Smooth muscle cell (in vitro differentiated cells): ENCODE measurements around the gene BCOR. TPM values are rescaled to one million over a fixed set of nuclear protein-coding genes. Genes with fewer than 3 reads are reported as not detected.
A peak's percentile ranks its signal among the peaks of the same experiment; 100 is the strongest.

Source experiments
- DNase-seq: peaks from one replicate; lab custom pipeline; 2025; ENCODE audit not compliant: unreplicated experiment; lab: John Stamatoyannopoulos, UW
- H2AFZ ChIP-seq: fragments of 200-600 bp; sonication (generic); 2 replicates; pipeline ENCODE4 v1.6.0; 2016; ENCODE audit warnings: antibody characterized with exemption, low read depth, mild to moderate bottlenecking
- H3F3A ChIP-seq: fragments of 200-600 bp; sonication (generic); 2 replicates; pipeline ENCODE4 v1.6.0; 2017; ENCODE audit warnings: antibody characterized with exemption, low read depth
- H3K27ac ChIP-seq: fragments of 200-600 bp; sonication (generic); 2 replicates; pipeline ENCODE4 v1.5.1; 2016; ENCODE audit warnings: low read depth, mild to moderate bottlenecking
- H3K27me3 ChIP-seq: fragments of 200-600 bp; sonication (generic); 2 replicates; pipeline ENCODE4 v1.6.1; 2016; ENCODE audit warnings: low read depth, mild to moderate bottlenecking
- H3K36me3 ChIP-seq: fragments of 200-600 bp; sonication (generic); 2 replicates; pipeline ENCODE4 v1.5.1; 2016; ENCODE audit warnings: low read depth
- H3K4me1 ChIP-seq: fragments of 200-600 bp; sonication (generic); 2 replicates; pipeline ENCODE4 v1.5.1; 2016; ENCODE audit warnings: low read depth
- H3K4me2 ChIP-seq: fragments of 200-600 bp; sonication (generic); 2 replicates; pipeline ENCODE4 v1.6.0; 2016; ENCODE audit warnings: mild to moderate bottlenecking
- H3K4me3 ChIP-seq: fragments of 200-600 bp; sonication (generic); 2 replicates; pipeline ENCODE4 v1.5.1; 2016; ENCODE audit warnings: mild to moderate bottlenecking
- H3K79me2 ChIP-seq: fragments of 200-600 bp; sonication (generic); 2 replicates; pipeline ENCODE4 v1.6.0; 2016; ENCODE audit warnings: low read depth, mild to moderate bottlenecking
- H3K9ac ChIP-seq: fragments of 200-600 bp; sonication (generic); 2 replicates; pipeline ENCODE4 v1.6.0; 2016; ENCODE audit warnings: low read depth
- H3K9me3 ChIP-seq: fragments of 200-600 bp; sonication (generic); replicated peaks from 2 replicates; pipeline ENCODE4 v1.5.1; 2016; ENCODE audit warnings: low read depth
- H4K20me1 ChIP-seq: fragments of 200-600 bp; sonication (generic); 2 replicates; pipeline ENCODE4 v1.6.0; 2016; ENCODE audit warnings: low read depth
- CTCF ChIP-seq: fragments of 200-600 bp; sonication (generic); IDR thresholded peaks from 2 replicates; pipeline ENCODE4 v1.5.1; 2017; ENCODE audit warnings: borderline replicate concordance, mild to moderate bottlenecking, antibody characterized with exemption; ENCODE audit not compliant: insufficient read depth, poor library complexity, severe bottlenecking
- WGBS: methylation state at CpG from one replicate; pipeline ENCODE4 v1.1.7; 2016; ENCODE audit warnings: low lambda C conversion rate; 5-methylcytosine and 5-hydroxymethylcytosine counted together
- polyA plus RNA-seq: library from polyadenylated mRNA; unstranded; fragments of >200 nt; fragmentation: Nextera tagmentation; extraction: Ambion mirVana; gene quantifications from 2 replicates; pipeline ENCODE4 v1.2.1, GENCODE V29; 2016
- total RNA-seq: library from RNA; depleted of rRNA; stranded (reverse); fragments of >200 nt; gene quantifications from 2 replicates; pipeline ENCODE4 v1.2.3, GENCODE V29; 2014

The BCOR gene
- total and polyA plus RNA-seq, 2 experiments from 2014 or later: 19.5 to 28.0 TPM

GRCh38 chrX:40090050-40090804, 7.5 kb downstream of the BCOR start:
- H3K4me2 ChIP-seq: peak overlapping the region; percentile 90
- peaks cover 64% of the 10 kb centered on the region for H3K79me2 ChIP-seq
- H3F3A ChIP-seq: peaks cover 19% of the 10 kb centered on the region
- H3K27me3 ChIP-seq: peaks cover 5% of the 10 kb centered on the region
- TF ChIP-seq CTCF: no peak
- H3K4me3 ChIP-seq: peak overlapping the region; percentile 47
- 9% methylated on average over 34 of the region's 63 CpGs for WGBS
- peaks cover 62% of the 10 kb centered on the region for H3K4me1 ChIP-seq
- no peaks in the 10 kb centered on the region for H3K9me3 ChIP-seq
- H2AFZ ChIP-seq: peak overlapping the region; percentile 51
- no peak overlapping the region for H3K9ac ChIP-seq
- peaks cover 95% of the 10 kb centered on the region for H4K20me1 ChIP-seq
- no peaks in the 10 kb centered on the region for H3K36me3 ChIP-seq
- no peak overlapping the region for H3K27ac ChIP-seq
- DNase-seq: no peak

DNA sequence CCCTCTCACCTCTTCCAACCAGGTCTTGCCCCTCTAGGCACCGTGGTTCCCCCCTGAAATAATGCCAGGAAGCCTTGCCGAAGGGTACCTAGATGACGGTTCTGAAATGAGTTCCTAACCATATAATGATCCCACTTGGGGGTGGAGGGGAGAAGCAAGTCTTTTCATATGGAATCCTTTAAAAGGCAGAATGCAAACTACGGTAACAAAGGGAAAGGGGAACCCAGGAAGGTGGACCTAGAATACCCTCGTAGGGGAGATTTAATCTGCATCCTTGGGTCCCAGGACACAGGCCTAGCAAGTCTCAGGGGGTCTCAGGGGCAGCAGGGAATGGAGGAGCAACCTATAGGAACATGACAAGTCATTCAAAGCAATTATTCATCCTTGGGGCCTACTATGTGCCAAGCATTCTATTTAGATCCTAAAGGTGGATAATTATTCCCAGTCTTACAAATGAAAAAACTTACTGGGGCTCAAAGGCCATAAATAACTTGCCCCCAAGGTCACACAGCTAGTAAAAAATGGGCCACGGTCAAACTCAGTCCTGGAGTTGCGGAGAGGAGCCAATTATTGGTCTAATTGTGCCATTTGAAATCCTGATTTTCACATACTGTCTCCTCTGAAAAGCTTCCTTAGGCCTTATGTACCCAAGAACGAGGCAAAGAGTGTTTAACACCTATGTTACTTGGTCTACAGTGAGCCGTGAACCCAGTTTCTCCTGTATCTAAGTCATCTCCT, 8.8 kb downstream of the BCOR start:
- DNase-seq: no peak
- Histone ChIP-seq H3K9ac (no peak overlapping the region), H4K20me1 (peaks cover 96% of the 10 kb centered on the region), H3K36me3 (no peaks in the 10 kb centered on the region), H3K4me3 (no peak overlapping the region), H3K4me2 (peak overlapping the region; percentile 63), H3K4me1 (peaks cover 72% of the 10 kb centered on the region), H3K79me2 (peaks cover 63% of the 10 kb centered on the region), H2AFZ (no peak overlapping the region), H3F3A (peaks cover 19% of the 10 kb centered on the region), H3K9me3 (no peaks in the 10 kb centered on the region), H3K27me3 (peaks cover 5% of the 10 kb centered on the region), H3K27ac (no peak overlapping the region)
- WGBS: 68% methylated on average over 9 of the region's 9 CpGs
- no peak for TF ChIP-seq CTCF

- Histone ChIP-seq H3K27ac (peak overlapping the region; percentile 29), H3K9me3 (no peaks in the 10 kb centered on the region), H3K4me2 (peak overlapping the region; percentile 63), H3K79me2 (peaks cover 70% of the 10 kb centered on the region), H4K20me1 (peaks cover 96% of the 10 kb centered on the region), H3K4me3 (no peak overlapping the region), H3K4me1 (peaks cover 70% of the 10 kb centered on the region), H2AFZ (no peak overlapping the region), H3F3A (peaks cover 17% of the 10 kb centered on the region), H3K36me3 (no peaks in the 10 kb centered on the region), H3K9ac (no peak overlapping the region), H3K27me3 (peaks cover 5% of the 10 kb centered on the region)
- no peak for DNase-seq
- no peak for TF ChIP-seq CTCF
- WGBS: 29% methylated on average over 5 of the region's 5 CpGs
Measured at GRCh38 chrX:40088299-40088625, 9.5 kb downstream of the BCOR start.
